ENCODE results near the gene ZMYND15.

GRCh38 chr17:4766201-4766600, 26.6 kb downstream of the ZMYND15 start:
- TF ChIP-seq CTCF (conservative IDR thresholded peaks at IDR 0.05; ENCODE audit: low read depth in 2 of 2), result no peak
- no peak for TF ChIP-seq EZH2 (IDR thresholded peaks at IDR 0.05; ENCODE audit: low read depth, unreplicated experiment)
- no peak for TF ChIP-seq JUNB (IDR thresholded peaks at IDR 0.05; ENCODE audit: unreplicated experiment)
- TF ChIP-seq POLR2AphosphoS5 (IDR thresholded peaks at IDR 0.05; ENCODE audit: low read depth), result no peak

Data from GM23338 (cell line).